Adrenal gland (tissue), 12 donors: Measurements from ENCODE around the gene CLDN9. TPM values are rescaled to one million over a fixed set of nuclear protein-coding genes. Genes with fewer than 3 reads are reported as not detected.

Experiments
- DNase-seq, 7 donors: peaks; one replicate each; pipeline ENCODE4 v3.0.0-alpha.2; 2019 to 2020
- H3K27ac ChIP-seq, 5 donors: fragments of 200-600 bp; sonication (generic) in 4 of 5; 1 replicate in 3 of 5; 2 replicates in 2 of 5; pipeline versions ENCODE4 v1.5.1 to v1.8.0; 2016 to 2020; ENCODE audit warnings: mild to moderate bottlenecking in 1 of 5
- H3K27me3 ChIP-seq: fragments of 200-600 bp; 2 replicates; pipeline ENCODE4 v1.8.0; 2021
- H3K36me3 ChIP-seq, 2 donors: fragments of 200-600 bp; replicated peaks in 1 of 2; 1 replicate in 1 of 2; 2 replicates in 1 of 2; pipeline versions ENCODE4 v1.5.1 to v1.8.0; 2018 to 2022
- H3K4me1 ChIP-seq, 2 donors: fragments of 200-600 bp; replicated peaks in 1 of 2; 1 replicate in 1 of 2; 2 replicates in 1 of 2; pipeline versions ENCODE4 v1.5.1 to v1.8.0; 2018 to 2021
- H3K4me3 ChIP-seq, 4 donors: fragments of 200-600 bp; sonication (generic) in 3 of 4; one replicate each; pipeline ENCODE4 v1.5.1; 2016 to 2018
- H3K9me3 ChIP-seq, 3 donors: fragments of 200-600 bp; sonication (generic) in 1 of 3; replicated peaks in 1 of 3; 1 replicate in 2 of 3; 2 replicates in 1 of 3; pipeline versions ENCODE4 v1.5.1 to v1.8.0; 2016 to 2021
- CTCF ChIP-seq, 6 experiments: fragments of 450-650 bp in 4 of 6; fragments of 200-600 bp in 2 of 6; sonication (generic) in 1 of 6; IDR thresholded peaks; 1 replicate in 5 of 6; 2 replicates in 1 of 6; pipeline versions ENCODE4 v1.5.1 to v1.8.0; 2016 to 2021; ENCODE audit warnings: antibody characterized with exemption in 6 of 6, mild to moderate bottlenecking in 2 of 6, moderate library complexity in 1 of 6
- POLR2A ChIP-seq, 2 donors: fragments of 450-650 bp; IDR thresholded peaks; one replicate each; pipeline ENCODE4 v1.6.1; 2017; ENCODE audit warnings: antibody characterized with exemption in 2 of 2, mild to moderate bottlenecking in 2 of 2, moderate library complexity in 1 of 2
- WGBS, 4 donors: extraction: QIAGEN DNeasy Blood & Tissue Kit in 2 of 4; methylation state at CpG; one replicate each; pipeline versions ENCODE4 v1.1.5 to v1.1.7; 2013 to 2017; 5-methylcytosine and 5-hydroxymethylcytosine counted together
- intact Hi-C, 2 donors: fragments of 100-400 bp; cut with DNase I; formaldehyde crosslinking; loops; one replicate each; pipeline versions ENCODE4 v1.14.1 to v1.15.0; 2022 to 2023
- polyA plus RNA-seq, 3 donors: library from polyadenylated mRNA; stranded (reverse); fragments of 200-250 nt in 2 of 3; fragments of 350-450 nt in 1 of 3; fragmentation: Illumina TruSeq in 1 of 3; extraction: RNeasy Lipid Tissue Mini Kit (QIAGEN cat#74804) in 1 of 3; gene quantifications; one replicate each; pipeline ENCODE4 v1.2.3, GENCODE V29; 2013 to 2014
- total RNA-seq, 9 donors: library from RNA; depleted of rRNA in 4 of 9; stranded (reverse); fragments of >200 nt in 4 of 9; fragments of 120-200 nt in 1 of 9; fragmentation: NEBNext Ultra II Directional in 1 of 9; extraction: Animal tissue kit (Norgen Biotek cat#: 25700) in 1 of 9; gene quantifications; one replicate each; pipeline versions ENCODE4 v1.1.0 to v1.2.4, GENCODE V29; 2013 to 2023
- donor health status: healthy with polysubstance abuse.
- donor health status: Bipolar disorder and iron deficiency.
- donor health status: DM: yes; HTN: yes; CAD: no.
- donor health status: DM: no; HTN: no; CAD: no.
- donor health status: DM: no; HTN: no; CAD: no.
- donor health status: DM: yes; HTN: yes; CAD: no.

CLDN9 gene
- total and polyA plus RNA-seq, 12 donors, result 0.28 to 1.4 (median 0.32) TPM; not detected in 8

GRCh38 chr16:2975161-2975795 is 37.4 kb upstream of the CLDN9 start:
- DNase-seq, result no peak
- H3K36me3 ChIP-seq, result no peaks in the 10 kb centered on the region
- no peak overlapping the region for H3K4me3 ChIP-seq
- no peaks in the 10 kb centered on the region for H3K9me3 ChIP-seq
- no peak overlapping the region for H3K27ac ChIP-seq
- peaks cover 4% of the 10 kb centered on the region for H3K27me3 ChIP-seq
- 91 to 97% (median 93%) methylated on average over 18 to 28 of the region's 28 CpGs for WGBS, 4 donors
- no peak for TF ChIP-seq POLR2A (IDR thresholded peaks at IDR 0.05)
- TF ChIP-seq CTCF (IDR thresholded peaks at IDR 0.05), result no peak
- intact Hi-C loops, result no loop called here
- peaks cover 7 to 16% of the 10 kb centered on the region in 2 donors for H3K4me1 ChIP-seq

- no peak for DNase-seq
- no peaks in the 10 kb centered on the region for H3K36me3 ChIP-seq
- H3K4me1 ChIP-seq, result peaks cover 12 to 15% of the 10 kb centered on the region in 2 donors
- no peaks in the 10 kb centered on the region for H3K9me3 ChIP-seq
- TF ChIP-seq POLR2A (IDR thresholded peaks at IDR 0.05) (no peak), CTCF (IDR thresholded peaks at IDR 0.05) (no peak)
- no peak overlapping the region for H3K27ac ChIP-seq
- WGBS, 4 donors, result 37 to 90% (median 60%) methylated on average over 7 of the region's 7 CpGs
- no peak overlapping the region for H3K4me3 ChIP-seq
- intact Hi-C loops, result no loop called here
- H3K27me3 ChIP-seq, result peaks cover 4% of the 10 kb centered on the region
Measured at GRCh38 chr16:2976201-2976600, 36.5 kb upstream of the CLDN9 start.

- H3K4me1 ChIP-seq, result peaks cover 12 to 17% of the 10 kb centered on the region in 2 donors
- no peak for DNase-seq
- H3K36me3 ChIP-seq, result no peaks in the 10 kb centered on the region
- no peak overlapping the region for H3K27ac ChIP-seq
- TF ChIP-seq POLR2A (IDR thresholded peaks at IDR 0.05) (no peak), CTCF (IDR thresholded peaks at IDR 0.05) (no peak)
- H3K27me3 ChIP-seq, result peaks cover 4% of the 10 kb centered on the region
- H3K9me3 ChIP-seq, result no peaks in the 10 kb centered on the region
- intact Hi-C loops, result no loop called here
- H3K4me3 ChIP-seq, result no peak overlapping the region
- WGBS, 4 donors, result 86 to 96% (median 93%) methylated on average over 12 to 15 of the region's 15 CpGs
Measured at GRCh38 chr16:2976673-2977072, 36.0 kb upstream of the CLDN9 start.

- Histone ChIP-seq H3K36me3 (no peaks in the 10 kb centered on the region), H3K4me3 (no peak overlapping the region), H3K27ac (no peak overlapping the region), H3K27me3 (peaks cover 4% of the 10 kb centered on the region), H3K4me1 (peaks cover 12 to 17% of the 10 kb centered on the region in 2 donors), H3K9me3 (no peaks in the 10 kb centered on the region)
- TF ChIP-seq POLR2A (IDR thresholded peaks at IDR 0.05) (no peak), CTCF (IDR thresholded peaks at IDR 0.05) (no peak)
- intact Hi-C loops, result no loop called here
- no peak for DNase-seq
- WGBS, 4 donors, result 73 to 84% (median 80%) methylated on average over 5 to 6 of the region's 6 CpGs
Measured at GRCh38 chr16:2977440-2977839, 35.3 kb upstream of the CLDN9 start.
